ENCODE data around the gene ELMO2.

DNA sequence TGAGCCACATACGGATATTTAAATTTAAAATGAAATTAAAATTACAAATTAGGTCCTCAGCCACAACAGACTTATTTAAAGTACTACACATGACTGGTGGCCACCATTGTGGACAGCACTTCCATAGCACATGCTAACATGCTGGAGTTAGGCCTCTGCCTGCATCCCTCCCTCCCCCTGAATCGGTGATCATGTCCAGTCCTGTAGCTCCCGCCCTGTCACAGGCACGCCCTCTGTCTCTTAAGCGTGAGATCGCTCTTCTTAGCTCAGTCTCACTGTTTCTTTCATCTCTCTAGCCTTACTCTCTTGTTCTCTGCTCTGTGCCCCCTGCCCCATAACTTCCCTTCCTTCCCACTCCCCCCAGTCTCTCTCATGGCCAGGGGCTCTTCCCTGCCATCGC lies 28.9 kb downstream of the ELMO2 start:
- TF ChIP-seq, protein P1, sequence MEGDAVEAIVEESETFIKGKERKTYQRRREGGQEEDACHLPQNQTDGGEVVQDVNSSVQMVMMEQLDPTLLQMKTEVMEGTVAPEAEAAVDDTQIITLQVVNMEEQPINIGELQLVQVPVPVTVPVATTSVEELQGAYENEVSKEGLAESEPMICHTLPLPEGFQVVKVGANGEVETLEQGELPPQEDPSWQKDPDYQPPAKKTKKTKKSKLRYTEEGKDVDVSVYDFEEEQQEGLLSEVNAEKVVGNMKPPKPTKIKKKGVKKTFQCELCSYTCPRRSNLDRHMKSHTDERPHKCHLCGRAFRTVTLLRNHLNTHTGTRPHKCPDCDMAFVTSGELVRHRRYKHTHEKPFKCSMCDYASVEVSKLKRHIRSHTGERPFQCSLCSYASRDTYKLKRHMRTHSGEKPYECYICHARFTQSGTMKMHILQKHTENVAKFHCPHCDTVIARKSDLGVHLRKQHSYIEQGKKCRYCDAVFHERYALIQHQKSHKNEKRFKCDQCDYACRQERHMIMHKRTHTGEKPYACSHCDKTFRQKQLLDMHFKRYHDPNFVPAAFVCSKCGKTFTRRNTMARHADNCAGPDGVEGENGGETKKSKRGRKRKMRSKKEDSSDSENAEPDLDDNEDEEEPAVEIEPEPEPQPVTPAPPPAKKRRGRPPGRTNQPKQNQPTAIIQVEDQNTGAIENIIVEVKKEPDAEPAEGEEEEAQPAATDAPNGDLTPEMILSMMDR (IDR thresholded peaks at IDR 0.05; ENCODE audit: insufficient read depth, low read length): no peak
- TF ChIP-seq POLR2AphosphoS5 (IDR thresholded peaks at IDR 0.05; ENCODE audit: low read depth) (no peak), GABPA (IDR thresholded peaks at IDR 0.05; ENCODE audit: low read depth) (no peak), SPI1 (IDR thresholded peaks at IDR 0.05; ENCODE audit: borderline replicate concordance, low read depth) (no peak)
- TF ChIP-seq, protein P2, sequence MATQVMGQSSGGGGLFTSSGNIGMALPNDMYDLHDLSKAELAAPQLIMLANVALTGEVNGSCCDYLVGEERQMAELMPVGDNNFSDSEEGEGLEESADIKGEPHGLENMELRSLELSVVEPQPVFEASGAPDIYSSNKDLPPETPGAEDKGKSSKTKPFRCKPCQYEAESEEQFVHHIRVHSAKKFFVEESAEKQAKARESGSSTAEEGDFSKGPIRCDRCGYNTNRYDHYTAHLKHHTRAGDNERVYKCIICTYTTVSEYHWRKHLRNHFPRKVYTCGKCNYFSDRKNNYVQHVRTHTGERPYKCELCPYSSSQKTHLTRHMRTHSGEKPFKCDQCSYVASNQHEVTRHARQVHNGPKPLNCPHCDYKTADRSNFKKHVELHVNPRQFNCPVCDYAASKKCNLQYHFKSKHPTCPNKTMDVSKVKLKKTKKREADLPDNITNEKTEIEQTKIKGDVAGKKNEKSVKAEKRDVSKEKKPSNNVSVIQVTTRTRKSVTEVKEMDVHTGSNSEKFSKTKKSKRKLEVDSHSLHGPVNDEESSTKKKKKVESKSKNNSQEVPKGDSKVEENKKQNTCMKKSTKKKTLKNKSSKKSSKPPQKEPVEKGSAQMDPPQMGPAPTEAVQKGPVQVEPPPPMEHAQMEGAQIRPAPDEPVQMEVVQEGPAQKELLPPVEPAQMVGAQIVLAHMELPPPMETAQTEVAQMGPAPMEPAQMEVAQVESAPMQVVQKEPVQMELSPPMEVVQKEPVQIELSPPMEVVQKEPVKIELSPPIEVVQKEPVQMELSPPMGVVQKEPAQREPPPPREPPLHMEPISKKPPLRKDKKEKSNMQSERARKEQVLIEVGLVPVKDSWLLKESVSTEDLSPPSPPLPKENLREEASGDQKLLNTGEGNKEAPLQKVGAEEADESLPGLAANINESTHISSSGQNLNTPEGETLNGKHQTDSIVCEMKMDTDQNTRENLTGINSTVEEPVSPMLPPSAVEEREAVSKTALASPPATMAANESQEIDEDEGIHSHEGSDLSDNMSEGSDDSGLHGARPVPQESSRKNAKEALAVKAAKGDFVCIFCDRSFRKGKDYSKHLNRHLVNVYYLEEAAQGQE (IDR thresholded peaks at IDR 0.05; ENCODE audit: insufficient replicate concordance, low read depth): no peak
